Fibroblast of the aortic adventitia (primary cell): ENCODE results near the gene COQ7. TPM values are rescaled to one million over a fixed set of nuclear protein-coding genes. Genes with fewer than 3 reads are reported as not detected.

ENCODE experiments used
- DNase-seq: peaks from one replicate; pipeline ENCODE4 v3.0.0-alpha.2; 2010; ENCODE audit warnings: low read depth
- H3K4me3 ChIP-seq: 2 replicates; pipeline ENCODE4 v1.5.1; 2011; ENCODE audit warnings: low read depth, mild to moderate bottlenecking, control low read depth, low read length, moderate library complexity
- total RNA-seq: library from RNA; depleted of rRNA; stranded (reverse); fragments of >200 nt; gene quantifications from 2 replicates; pipeline ENCODE4 v1.2.3, GENCODE V29; 2012; ENCODE audit warnings: low replicate concordance
- TF ChIP-seq, protein P1 (sequence below): IDR thresholded peaks from 2 replicates; pipeline ENCODE4 v1.5.1; 2011; ENCODE audit warnings: mild to moderate bottlenecking, low read length, control low read depth, inconsistent platforms; ENCODE audit not compliant: insufficient read depth

Gene COQ7
- total RNA-seq, 1 donor, result 12.7 TPM

DNA sequence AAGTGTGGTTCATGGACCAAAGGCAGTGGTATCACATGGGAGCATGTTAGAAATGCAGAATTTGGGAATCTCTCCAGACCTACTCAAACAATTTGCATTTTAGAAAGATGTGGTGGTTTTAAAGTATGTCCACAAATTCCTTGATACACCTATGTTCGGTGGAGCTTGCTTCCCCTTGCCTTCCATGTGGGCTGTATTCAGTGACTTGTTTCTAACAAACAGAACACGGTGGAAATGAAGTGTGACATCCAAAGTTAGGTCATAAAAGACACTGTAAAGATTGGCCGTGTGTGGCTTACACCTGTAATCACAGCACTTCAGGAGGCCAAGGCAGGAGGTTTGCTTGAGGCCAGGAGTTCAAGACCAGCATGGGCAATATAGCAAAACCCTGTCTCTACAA is 16.7 kb downstream of the COQ7 start:
- H3K4me3 ChIP-seq, result no peak overlapping the region
- TF ChIP-seq, protein P1, sequence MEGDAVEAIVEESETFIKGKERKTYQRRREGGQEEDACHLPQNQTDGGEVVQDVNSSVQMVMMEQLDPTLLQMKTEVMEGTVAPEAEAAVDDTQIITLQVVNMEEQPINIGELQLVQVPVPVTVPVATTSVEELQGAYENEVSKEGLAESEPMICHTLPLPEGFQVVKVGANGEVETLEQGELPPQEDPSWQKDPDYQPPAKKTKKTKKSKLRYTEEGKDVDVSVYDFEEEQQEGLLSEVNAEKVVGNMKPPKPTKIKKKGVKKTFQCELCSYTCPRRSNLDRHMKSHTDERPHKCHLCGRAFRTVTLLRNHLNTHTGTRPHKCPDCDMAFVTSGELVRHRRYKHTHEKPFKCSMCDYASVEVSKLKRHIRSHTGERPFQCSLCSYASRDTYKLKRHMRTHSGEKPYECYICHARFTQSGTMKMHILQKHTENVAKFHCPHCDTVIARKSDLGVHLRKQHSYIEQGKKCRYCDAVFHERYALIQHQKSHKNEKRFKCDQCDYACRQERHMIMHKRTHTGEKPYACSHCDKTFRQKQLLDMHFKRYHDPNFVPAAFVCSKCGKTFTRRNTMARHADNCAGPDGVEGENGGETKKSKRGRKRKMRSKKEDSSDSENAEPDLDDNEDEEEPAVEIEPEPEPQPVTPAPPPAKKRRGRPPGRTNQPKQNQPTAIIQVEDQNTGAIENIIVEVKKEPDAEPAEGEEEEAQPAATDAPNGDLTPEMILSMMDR, result no peak
- DNase-seq, result no peak

DNA sequence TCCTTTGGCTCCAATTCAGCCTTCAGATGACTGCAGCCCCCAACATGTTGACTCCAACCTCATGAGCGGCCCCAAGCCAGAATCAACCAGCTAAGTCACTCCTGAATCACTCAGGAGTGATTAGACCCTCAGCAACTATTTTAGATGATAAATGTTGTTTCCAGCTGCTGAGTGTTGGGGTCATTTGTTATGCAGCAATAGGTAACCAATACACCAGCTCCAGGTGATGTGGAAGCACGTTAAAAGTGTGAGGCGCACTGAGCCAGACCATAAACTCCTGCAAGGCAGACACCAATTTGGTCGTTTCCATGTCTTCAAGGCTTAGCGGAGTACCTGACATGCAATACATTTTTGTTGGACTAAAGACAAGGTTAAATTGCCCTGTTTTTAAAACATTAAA is 17.5 kb downstream of the COQ7 start:
- no peak overlapping the region for H3K4me3 ChIP-seq
- TF ChIP-seq, protein P1, result no peak
- DNase-seq, result no peak

- peak overlapping the region; percentile 68 for H3K4me3 ChIP-seq
- TF ChIP-seq, protein P1, result no peak
- peak; percentile 47 for DNase-seq
Observed at GRCh38 chr16:19085679-19086200, 18.3 kb downstream of the COQ7 start.

- peak overlapping the region; percentile 68 for H3K4me3 ChIP-seq
Observed at GRCh38 chr16:19086322-19087199, 19.1 kb downstream of the COQ7 start.

DNA sequence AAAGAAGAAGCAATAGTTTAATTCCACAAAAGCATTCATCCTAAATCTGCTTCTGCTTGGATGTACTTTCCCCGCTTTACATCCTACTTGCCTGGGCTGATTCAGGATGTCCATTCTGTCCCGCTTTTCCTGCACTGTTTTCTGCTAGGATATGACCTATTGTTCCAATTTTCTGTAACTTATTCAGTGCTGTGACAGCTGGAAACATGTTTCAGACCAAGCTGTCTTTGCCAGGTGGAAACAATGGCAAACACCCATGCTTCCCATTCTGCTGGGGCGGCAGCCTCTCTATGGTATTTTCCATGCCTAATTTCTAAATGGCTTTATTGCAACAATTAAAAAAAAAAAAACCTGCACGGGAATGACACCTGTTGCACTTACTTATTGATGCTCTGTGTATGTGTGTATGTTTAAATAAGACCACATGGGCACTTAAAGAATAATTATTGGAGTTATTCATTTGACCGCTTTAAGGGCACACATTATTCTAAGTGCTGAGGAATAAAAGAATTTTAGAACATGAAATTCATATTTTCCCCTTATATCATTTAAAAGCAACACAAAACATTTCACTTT is 21.0 kb downstream of the COQ7 start:
- no peak overlapping the region for H3K4me3 ChIP-seq
- TF ChIP-seq, protein P1, result no peak
- no peak for DNase-seq

More at GRCh38 chr16:19086322-19087199, 19.1 kb downstream of the COQ7 start:
- peak; percentile 87 for DNase-seq
- TF ChIP-seq, protein P1, result peak; percentile 88

GRCh38 chr16:19089410-19089955 is 22.1 kb downstream of the COQ7 start:
- TF ChIP-seq, protein P1, result no peak
- DNase-seq, result no peak
- no peak overlapping the region for H3K4me3 ChIP-seq
